ENCODE measurements around the gene SLC43A2. TPM values are rescaled to one million over a fixed set of nuclear protein-coding genes. Genes with fewer than 3 reads are reported as not detected.
"Not testable (repeated sequence)": the region's sequence is repeated elsewhere in the genome, so short reads cannot be mapped to it uniquely, and the experiment has no call there.

The SLC43A2 gene
- total RNA-seq, 6 experiments from 2014 or later: 1.4 to 8.9 (median 5.1) TPM

DNA sequence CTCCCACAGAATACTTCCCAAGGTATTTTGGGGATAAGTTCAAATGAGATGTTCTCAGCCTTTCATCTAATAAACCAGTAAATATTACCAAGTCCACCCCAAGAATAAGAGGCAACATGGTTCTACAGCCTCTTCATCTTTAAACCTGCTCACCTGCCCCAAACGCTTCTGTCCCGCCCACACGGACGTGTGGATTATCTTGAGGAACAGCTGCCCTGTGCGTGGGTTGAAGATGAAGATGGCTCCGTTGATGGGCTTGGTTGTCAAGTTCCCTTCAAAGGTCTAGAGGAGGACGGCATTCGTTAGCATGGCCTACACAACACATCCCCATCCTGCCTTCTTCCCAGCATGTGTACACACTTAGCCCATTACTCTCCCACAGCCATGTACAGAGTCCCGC is 29.5 kb upstream of the SLC43A2 start:
- Histone ChIP-seq H3K36me3 (peaks cover 48 to 100% (median 76%) of the 10 kb centered on the region in 4 donors), H3K4me3 (no peak overlapping the region), H3K9me3 (no peaks in the 10 kb centered on the region), H3K4me1 (no peaks in the 10 kb centered on the region), H3K27ac (no peak overlapping the region), H3K27me3 (no peaks in the 10 kb centered on the region)
- DNase-seq (peak in 1 of 3 donors; percentile 18), ATAC-seq (no peak)
- TF ChIP-seq, protein P1, sequence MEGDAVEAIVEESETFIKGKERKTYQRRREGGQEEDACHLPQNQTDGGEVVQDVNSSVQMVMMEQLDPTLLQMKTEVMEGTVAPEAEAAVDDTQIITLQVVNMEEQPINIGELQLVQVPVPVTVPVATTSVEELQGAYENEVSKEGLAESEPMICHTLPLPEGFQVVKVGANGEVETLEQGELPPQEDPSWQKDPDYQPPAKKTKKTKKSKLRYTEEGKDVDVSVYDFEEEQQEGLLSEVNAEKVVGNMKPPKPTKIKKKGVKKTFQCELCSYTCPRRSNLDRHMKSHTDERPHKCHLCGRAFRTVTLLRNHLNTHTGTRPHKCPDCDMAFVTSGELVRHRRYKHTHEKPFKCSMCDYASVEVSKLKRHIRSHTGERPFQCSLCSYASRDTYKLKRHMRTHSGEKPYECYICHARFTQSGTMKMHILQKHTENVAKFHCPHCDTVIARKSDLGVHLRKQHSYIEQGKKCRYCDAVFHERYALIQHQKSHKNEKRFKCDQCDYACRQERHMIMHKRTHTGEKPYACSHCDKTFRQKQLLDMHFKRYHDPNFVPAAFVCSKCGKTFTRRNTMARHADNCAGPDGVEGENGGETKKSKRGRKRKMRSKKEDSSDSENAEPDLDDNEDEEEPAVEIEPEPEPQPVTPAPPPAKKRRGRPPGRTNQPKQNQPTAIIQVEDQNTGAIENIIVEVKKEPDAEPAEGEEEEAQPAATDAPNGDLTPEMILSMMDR (IDR thresholded peaks at IDR 0.05): no peak
- no peak for TF ChIP-seq POLR2A (IDR thresholded peaks at IDR 0.05)
- intact Hi-C loops (cut with DNase I): loop anchor here in 1 of 2 donors (10.0 kb wide), 1 partner anchor 47 kb away; no protein-coding TSS in a partner anchor
- WGBS (ENCODE audit: insufficient coverage, low coverage, low lambda C conversion rate, missing lambda C conversion rate): 88% methylated on average over 8 of the region's 9 CpGs

DNA sequence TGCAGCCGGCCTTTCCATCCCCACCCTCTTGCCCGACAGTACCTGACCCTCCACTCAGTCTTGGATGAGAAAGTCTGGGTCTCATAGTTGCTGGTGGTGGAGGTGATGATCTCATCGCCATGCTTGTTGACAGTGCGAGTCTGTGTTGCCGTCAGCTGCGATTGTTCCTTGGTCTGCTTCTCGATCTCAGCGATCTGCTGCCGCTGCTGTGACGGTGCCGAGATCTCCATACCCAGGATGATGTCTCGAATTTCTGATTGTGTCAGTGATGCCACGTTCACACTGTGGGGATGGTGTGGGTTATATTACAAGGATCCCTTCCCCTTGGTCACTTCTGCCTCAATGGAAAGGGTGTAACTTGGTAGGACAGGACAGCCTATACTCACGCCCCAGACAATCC is 25.1 kb upstream of the SLC43A2 start:
- H3K4me3 ChIP-seq: no peak overlapping the region
- H3K4me1 ChIP-seq: peaks cover 0 to 19% (median 11%) of the 10 kb centered on the region in 4 donors
- no peaks in the 10 kb centered on the region for H3K27me3 ChIP-seq
- DNase-seq: no peak
- no peaks in the 10 kb centered on the region for H3K9me3 ChIP-seq
- intact Hi-C loops (cut with DNase I): loop anchor here in 1 of 2 donors (10.0 kb wide), 1 partner anchor 51 kb away; no protein-coding TSS in a partner anchor
- whole genome bisulfite sequencing (ENCODE audit: insufficient coverage, low coverage, low lambda C conversion rate, missing lambda C conversion rate): 95% methylated on average over 7 of the region's 14 CpGs
- peaks cover 39 to 83% (median 58%) of the 10 kb centered on the region in 4 donors for H3K36me3 ChIP-seq
- no peak overlapping the region for H3K27ac ChIP-seq
- TF ChIP-seq, protein P1 (IDR thresholded peaks at IDR 0.05): no peak
- no peak for TF ChIP-seq POLR2A (IDR thresholded peaks at IDR 0.05)
- no peak for ATAC-seq

DNA sequence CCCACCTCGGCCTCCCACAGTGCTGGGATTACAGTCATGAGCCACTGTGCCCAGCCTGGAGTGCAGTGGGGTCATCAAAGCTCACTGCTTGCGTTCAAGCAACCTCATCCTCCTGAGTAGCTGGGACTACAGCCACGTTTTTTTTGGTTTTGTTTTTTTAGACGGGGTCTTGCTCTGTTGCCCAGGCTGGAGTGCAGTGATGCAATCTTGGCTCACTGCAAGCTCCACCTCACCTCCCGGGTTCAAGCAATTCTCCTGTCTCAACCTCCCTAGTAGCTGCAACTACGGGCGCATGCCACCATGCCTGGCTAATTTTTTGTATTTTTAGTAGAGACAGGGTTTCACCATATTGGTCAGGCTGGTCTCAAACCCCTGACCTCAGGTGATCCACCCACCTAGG is 24.2 kb upstream of the SLC43A2 start:
- ATAC-seq, H3K9me3 ChIP-seq, H3K4me3 ChIP-seq, DNase-seq, H3K27ac ChIP-seq, H3K27me3 ChIP-seq: not testable (repeated sequence)
- peaks cover 0 to 25% (median 16%) of the 10 kb centered on the region in 4 donors for H3K4me1 ChIP-seq
- peaks cover 31 to 74% (median 51%) of the 10 kb centered on the region in 4 donors for H3K36me3 ChIP-seq
- WGBS (ENCODE audit: insufficient coverage, low coverage, low lambda C conversion rate, missing lambda C conversion rate): 58% methylated on average over 6 of the region's 7 CpGs
- intact Hi-C loops (cut with DNase I): loop anchor here in 1 of 2 donors (10.0 kb wide), 1 partner anchor 52 kb away; no protein-coding TSS in a partner anchor

DNA sequence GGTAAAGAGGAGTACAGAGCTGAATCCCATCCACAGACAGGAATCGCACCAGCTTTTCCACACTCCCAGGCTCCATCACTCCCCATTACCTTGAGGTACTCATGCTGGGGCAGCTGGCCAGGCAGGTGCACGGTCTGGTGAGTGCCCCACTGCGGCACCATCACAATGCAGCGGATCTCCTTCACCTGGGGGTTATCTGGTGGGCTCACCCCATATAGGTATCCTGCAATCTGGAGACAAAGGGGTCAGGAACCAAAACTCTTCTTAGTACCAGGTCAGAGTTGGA is 22.9 kb upstream of the SLC43A2 start:
- Histone ChIP-seq H3K4me1 (peaks cover 0 to 26% (median 16%) of the 10 kb centered on the region in 4 donors), H3K9me3 (no peaks in the 10 kb centered on the region), H3K27ac (peak overlapping the region in 1 of 3 donors; percentile 92), H3K4me3 (no peak overlapping the region), H3K36me3 (peaks cover 24 to 61% (median 44%) of the 10 kb centered on the region in 4 donors), H3K27me3 (no peaks in the 10 kb centered on the region)
- intact Hi-C loops (cut with DNase I): loop anchor here in 1 of 2 donors (10.0 kb wide), 1 partner anchor 53 kb away; no protein-coding TSS in a partner anchor
- no peak for DNase-seq
- no peak for ATAC-seq
- TF ChIP-seq POLR2A (IDR thresholded peaks at IDR 0.05): no peak
- TF ChIP-seq, protein P1 (IDR thresholded peaks at IDR 0.05): no peak
- no CpG with 5 or more reads among the region's 4 CpGs for WGBS (ENCODE audit: insufficient coverage, low coverage, low lambda C conversion rate, missing lambda C conversion rate)

DNA sequence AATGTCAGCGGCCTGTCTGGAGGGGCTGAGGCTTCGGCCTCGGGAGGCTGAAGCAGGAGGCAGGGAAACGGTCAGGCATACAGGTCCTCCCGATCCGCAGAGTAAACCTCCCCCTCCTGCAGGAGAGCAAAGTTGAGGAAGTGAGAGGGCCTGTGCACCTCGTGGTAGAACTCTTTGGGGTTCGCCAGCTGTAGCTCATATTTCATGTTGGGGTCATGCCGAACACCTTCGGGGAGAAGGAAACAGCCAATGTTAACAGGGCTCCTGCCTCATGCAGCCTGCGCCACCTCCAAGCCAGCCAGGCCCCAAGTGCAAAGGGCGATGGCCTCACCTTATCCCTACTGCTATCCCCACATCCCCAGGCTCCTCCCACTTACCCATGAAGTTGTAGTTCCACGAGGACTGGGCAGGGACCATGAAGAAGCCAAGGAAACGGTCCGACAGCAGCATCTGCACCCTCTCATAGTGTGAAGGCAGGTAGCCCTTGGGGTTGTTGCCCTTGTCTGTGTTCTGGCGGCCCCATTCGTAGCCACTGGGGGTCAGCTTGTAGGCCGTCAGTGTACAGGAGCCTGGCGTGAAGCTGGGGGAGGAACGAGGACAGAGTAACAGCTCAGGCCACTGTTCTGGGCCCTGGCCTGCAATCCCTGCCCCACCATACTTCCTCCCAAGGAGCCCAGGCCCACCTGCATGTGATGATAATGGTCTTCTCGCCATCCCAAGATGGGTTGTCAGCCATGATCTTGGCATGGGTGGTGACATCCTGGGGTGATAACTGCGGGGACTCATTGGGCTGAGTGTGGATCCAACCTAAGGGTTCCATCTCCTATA is 22.3 kb upstream of the SLC43A2 start:
- Histone ChIP-seq H3K4me1 (peaks cover 0 to 26% (median 16%) of the 10 kb centered on the region in 4 donors), H3K27ac (peak overlapping the region; percentile 87 to 96 (median 92)), H3K9me3 (no peaks in the 10 kb centered on the region), H3K4me3 (peak overlapping the region in 1 of 3 donors; percentile 5), H3K36me3 (peaks cover 18 to 55% (median 41%) of the 10 kb centered on the region in 4 donors), H3K27me3 (no peaks in the 10 kb centered on the region)
- TF ChIP-seq, protein P1 (IDR thresholded peaks at IDR 0.05): no peak
- TF ChIP-seq POLR2A (IDR thresholded peaks at IDR 0.05): no peak
- peak; percentile 65 to 89 (median 88) for DNase-seq
- 13% methylated on average over 9 of the region's 22 CpGs for WGBS (ENCODE audit: insufficient coverage, low coverage, low lambda C conversion rate, missing lambda C conversion rate)
- peak; percentile 22 to 56 (median 45) for ATAC-seq
- intact Hi-C loops (cut with DNase I): loop anchor here in 1 of 2 donors (10.0 kb wide), 1 partner anchor 54 kb away; no protein-coding TSS in a partner anchor

All from right lobe of liver (tissue), 6 donors.